ENCODE results near the gene SLIT3.

DNA sequence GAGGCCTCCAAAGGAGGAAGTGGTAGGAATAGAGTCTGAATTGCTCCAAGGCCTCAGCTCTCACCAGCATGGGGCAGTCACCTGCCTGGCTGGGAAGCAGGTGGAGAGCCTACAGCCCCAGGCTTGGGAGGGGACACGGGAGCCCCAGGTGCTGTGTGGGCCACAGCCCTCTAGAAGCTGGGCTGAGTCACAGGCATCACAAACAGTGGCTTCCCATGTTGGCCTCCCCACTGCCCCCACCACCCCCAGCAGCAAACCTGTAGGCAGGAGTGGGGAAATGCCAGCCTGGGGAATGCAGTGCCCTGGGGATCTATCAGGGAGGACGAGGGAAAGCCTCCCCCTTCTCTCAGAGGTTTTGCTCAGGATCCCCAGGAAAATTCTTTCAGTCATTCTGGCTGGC is 309.6 kb downstream of the SLIT3 start:
- TF ChIP-seq POLR2AphosphoS5 (IDR thresholded peaks at IDR 0.05) = no peak
- TF ChIP-seq, protein P1, sequence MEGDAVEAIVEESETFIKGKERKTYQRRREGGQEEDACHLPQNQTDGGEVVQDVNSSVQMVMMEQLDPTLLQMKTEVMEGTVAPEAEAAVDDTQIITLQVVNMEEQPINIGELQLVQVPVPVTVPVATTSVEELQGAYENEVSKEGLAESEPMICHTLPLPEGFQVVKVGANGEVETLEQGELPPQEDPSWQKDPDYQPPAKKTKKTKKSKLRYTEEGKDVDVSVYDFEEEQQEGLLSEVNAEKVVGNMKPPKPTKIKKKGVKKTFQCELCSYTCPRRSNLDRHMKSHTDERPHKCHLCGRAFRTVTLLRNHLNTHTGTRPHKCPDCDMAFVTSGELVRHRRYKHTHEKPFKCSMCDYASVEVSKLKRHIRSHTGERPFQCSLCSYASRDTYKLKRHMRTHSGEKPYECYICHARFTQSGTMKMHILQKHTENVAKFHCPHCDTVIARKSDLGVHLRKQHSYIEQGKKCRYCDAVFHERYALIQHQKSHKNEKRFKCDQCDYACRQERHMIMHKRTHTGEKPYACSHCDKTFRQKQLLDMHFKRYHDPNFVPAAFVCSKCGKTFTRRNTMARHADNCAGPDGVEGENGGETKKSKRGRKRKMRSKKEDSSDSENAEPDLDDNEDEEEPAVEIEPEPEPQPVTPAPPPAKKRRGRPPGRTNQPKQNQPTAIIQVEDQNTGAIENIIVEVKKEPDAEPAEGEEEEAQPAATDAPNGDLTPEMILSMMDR (IDR thresholded peaks at IDR 0.05) = no peak

Data from breast epithelium (tissue), 3 donors.